Activated naive CD4-positive, alpha-beta T cell treated with anti-CD3 and anti-CD28 coated beads, Interleukin-2, amount 10 ng/mL, durations not matched to agents 7 days and 5 days (primary cell): ENCODE data around the gene TRIM39.

ENCODE experiments used
- CTCF ChIA-PET: fragments of 350-600 bp; sonication (Branson Sonifier 250); formaldehyde crosslinking; loops from one replicate; lab custom pipeline; 2021; ENCODE audit warnings: antibody characterized with exemption; lab: Charles Lee
- DNase-seq: peaks from one replicate; pipeline ENCODE4 v3.0.0-alpha.2; 2020
- H3K27ac Mint-ChIP-seq: one replicate; pipeline ENCODE4 v1.8.0; 2021; ENCODE audit warnings: mild to moderate bottlenecking, moderate library complexity, mixed read lengths
- H3K27me3 Mint-ChIP-seq: one replicate; pipeline ENCODE4 v1.8.0; 2021; ENCODE audit warnings: mild to moderate bottlenecking, mixed read lengths
- H3K36me3 Mint-ChIP-seq: one replicate; pipeline ENCODE4 v1.8.0; 2021; ENCODE audit warnings: mixed read lengths
- H3K4me1 Mint-ChIP-seq: one replicate; pipeline ENCODE4 v1.8.0; 2021; ENCODE audit warnings: mixed read lengths
- H3K4me3 Mint-ChIP-seq: one replicate; pipeline ENCODE4 v1.8.0; 2021; ENCODE audit warnings: mild to moderate bottlenecking, moderate library complexity, mixed read lengths
- H3K9me3 Mint-ChIP-seq: one replicate; pipeline ENCODE4 v1.8.0; 2021; ENCODE audit warnings: mixed read lengths

Gene TRIM39

DNA sequence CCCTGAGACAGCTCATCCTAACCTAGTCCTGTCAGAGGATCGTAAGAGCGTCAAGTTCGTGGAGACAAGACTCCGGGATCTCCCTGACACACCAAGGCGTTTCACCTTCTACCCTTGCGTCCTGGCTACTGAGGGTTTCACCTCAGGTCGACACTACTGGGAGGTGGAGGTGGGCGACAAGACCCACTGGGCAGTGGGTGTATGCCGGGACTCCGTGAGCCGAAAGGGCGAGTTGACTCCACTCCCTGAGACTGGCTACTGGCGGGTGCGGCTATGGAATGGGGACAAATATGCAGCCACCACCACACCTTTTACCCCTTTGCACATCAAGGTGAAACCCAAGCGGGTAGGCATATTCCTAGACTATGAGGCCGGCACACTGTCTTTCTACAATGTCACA lies 15.0 kb downstream of the TRIM39 start:
- H3K27me3 Mint-ChIP-seq: no peaks in the 10 kb centered on the region
- CTCF ChIA-PET: no interaction called here
- H3K4me3 Mint-ChIP-seq: no peak overlapping the region
- H3K9me3 Mint-ChIP-seq: no peaks in the 10 kb centered on the region
- peaks cover 41% of the 10 kb centered on the region for H3K36me3 Mint-ChIP-seq
- H3K4me1 Mint-ChIP-seq: peaks cover 13% of the 10 kb centered on the region
- no peak for DNase-seq
- peak overlapping the region; percentile 33 for H3K27ac Mint-ChIP-seq

DNA sequence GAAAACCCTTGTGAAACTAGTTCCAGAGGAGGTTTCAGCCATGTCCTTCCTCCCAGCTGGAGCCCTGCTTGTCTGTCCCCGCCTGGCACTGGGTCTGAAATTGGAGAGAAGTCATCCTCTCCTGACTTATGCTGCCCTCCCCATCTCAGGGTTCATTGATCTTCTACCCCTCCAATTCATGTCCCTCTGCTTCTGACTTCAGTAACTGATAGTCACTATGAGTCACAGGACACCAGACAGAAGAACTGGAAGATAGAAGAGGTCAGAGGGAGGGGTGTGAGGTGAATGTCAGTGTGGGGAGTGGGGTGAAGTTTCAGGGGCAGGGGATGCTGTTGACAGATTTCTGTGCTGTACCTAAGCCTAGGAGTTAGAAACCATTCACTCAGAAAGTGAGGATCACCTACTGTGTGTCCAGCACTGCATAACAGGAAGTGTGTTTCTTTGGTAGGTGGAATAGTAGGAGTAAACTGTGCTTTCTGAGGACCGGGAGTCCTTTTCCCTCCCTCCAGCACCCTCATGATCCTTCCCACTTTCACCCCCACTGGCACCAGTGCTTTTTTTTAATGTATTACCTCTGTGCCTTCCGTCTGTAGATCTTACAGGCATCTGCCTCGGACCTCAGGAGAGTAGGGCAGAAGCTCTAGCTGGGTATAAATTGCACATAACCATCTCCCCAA lies 17.6 kb downstream of the TRIM39 start:
- DNase-seq: no peak
- Mint-ChIP-seq H3K27ac (no peak overlapping the region), H3K27me3 (no peaks in the 10 kb centered on the region), H3K4me1 (peaks cover 18% of the 10 kb centered on the region), H3K4me3 (peak overlapping the region; percentile 88), H3K36me3 (peaks cover 38% of the 10 kb centered on the region), H3K9me3 (no peaks in the 10 kb centered on the region)
- CTCF ChIA-PET: no interaction called here

- H3K27ac Mint-ChIP-seq: peak within 1 kb of the TSS; percentile 90
- H3K27me3 Mint-ChIP-seq: no peaks in the 10 kb centered on the region
- H3K9me3 Mint-ChIP-seq: no peaks in the 10 kb centered on the region
- CTCF ChIA-PET: no interaction called here
- peak within 1 kb of the TSS; percentile 88 for H3K4me3 Mint-ChIP-seq
- H3K36me3 Mint-ChIP-seq: peaks cover 32% of the 10 kb centered on the region
- peaks cover 18% of the 10 kb centered on the region for H3K4me1 Mint-ChIP-seq
- peak; percentile 92 for DNase-seq
Measured at GRCh38 chr6:30344868-30345671, 18.3 kb downstream of the TRIM39 start, which contains the start of gene RPP21. Gene RPP21 (plus strand): TSS chr6:30345156. CDS start chr6:30345172, 16 bp downstream.

DNA sequence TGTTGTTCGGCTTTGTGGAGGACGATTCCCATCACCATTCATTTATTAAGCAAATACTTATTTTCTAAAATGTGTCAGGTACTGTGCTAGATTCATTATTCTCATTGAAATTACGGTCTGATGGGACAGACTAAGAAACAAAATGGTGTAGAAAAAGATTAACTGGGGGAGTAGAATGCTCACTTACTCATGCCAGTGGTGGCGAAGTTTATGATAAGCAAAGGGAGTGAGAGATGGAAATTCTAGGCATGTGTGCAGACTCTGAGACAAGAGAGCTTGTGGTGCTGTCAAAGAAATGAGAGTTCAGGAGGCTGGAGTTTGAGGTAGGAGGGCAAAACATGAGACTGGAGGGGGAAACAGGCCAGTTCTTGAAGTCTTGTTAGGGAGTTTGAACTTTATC lies 19.1 kb downstream of the TRIM39 start:
- Mint-ChIP-seq H3K9me3 (no peaks in the 10 kb centered on the region), H3K27ac (peak overlapping the region; percentile 76), H3K36me3 (peaks cover 29% of the 10 kb centered on the region), H3K4me1 (peaks cover 24% of the 10 kb centered on the region), H3K27me3 (peaks cover 1% of the 10 kb centered on the region), H3K4me3 (peak overlapping the region; percentile 88)
- DNase-seq: no peak
- CTCF ChIA-PET: no interaction called here

DNA sequence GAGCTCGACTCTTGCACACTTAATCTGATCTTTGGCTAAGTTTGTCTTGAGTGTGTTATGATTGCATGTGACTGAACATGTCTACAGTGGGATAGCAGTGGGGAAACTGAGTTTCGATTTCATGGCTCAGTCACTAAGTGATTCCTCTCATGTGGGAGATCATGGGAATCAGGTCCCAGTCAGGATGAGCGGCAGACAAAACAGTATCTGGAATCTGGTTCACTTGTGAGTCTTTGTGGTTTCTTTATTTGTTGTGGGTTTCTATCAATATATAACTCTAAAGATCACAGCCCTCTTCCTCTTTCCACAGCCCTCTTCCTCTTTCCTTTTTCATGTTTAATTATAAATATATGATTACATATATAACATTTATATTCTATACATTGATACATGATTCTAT lies 22.2 kb downstream of the TRIM39 start:
- no peak overlapping the region for H3K27ac Mint-ChIP-seq
- no peak for DNase-seq
- H3K4me1 Mint-ChIP-seq: peaks cover 26% of the 10 kb centered on the region
- CTCF ChIA-PET: no interaction called here
- no peak overlapping the region for H3K4me3 Mint-ChIP-seq
- peaks cover 16% of the 10 kb centered on the region for H3K36me3 Mint-ChIP-seq
- H3K9me3 Mint-ChIP-seq: no peaks in the 10 kb centered on the region
- H3K27me3 Mint-ChIP-seq: peaks cover 29% of the 10 kb centered on the region

DNA sequence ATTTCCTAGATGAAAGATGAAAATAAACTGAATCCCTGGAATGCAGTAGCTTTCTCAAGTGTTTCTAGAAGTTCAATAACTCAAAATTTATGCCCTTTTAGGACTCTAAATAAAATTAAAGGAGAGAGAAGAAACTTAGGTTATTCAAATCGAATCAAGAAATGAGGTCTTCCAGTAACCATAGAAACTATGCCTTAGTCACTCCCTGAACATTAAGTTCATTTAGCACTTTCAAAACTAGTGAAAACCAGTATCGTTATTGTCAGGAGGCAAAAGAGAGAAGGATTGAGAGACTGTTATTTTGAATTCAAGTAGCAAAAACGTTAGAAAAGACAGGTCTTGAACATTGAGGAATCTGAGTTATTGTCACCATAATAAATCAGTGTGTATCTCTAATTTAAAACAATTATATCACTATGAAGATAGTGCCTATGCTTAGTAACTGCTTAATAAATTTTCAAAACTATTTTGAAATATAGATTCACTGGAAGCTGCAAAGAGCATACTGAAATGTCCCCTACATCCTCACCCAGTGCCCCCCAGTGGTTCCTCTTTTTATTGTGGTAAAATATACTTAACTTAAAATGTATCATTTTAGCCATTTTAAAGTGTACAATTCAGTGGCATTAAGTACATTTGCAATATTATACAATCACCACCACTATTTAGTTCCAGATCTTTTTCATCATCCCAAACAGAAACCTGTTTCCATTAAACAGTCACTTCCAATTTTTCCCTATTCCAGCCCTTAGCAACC lies 22.9 kb downstream of the TRIM39 start:
- CTCF ChIA-PET: no interaction called here
- peaks cover 16% of the 10 kb centered on the region for H3K36me3 Mint-ChIP-seq

GRCh38 chr6:30350524-30350923 lies 23.8 kb downstream of the TRIM39 start:
- H3K27ac Mint-ChIP-seq: no peak overlapping the region
- H3K4me1 Mint-ChIP-seq: peaks cover 22% of the 10 kb centered on the region
- DNase-seq: no peak
- no peak overlapping the region for H3K4me3 Mint-ChIP-seq
- CTCF ChIA-PET: interaction anchor here (1.0 to 1.2 kb wide), 2 partner anchors 131 to 247 kb away, joined by 4 read pairs; no protein-coding TSS in a partner anchor
- H3K36me3 Mint-ChIP-seq: peaks cover 16% of the 10 kb centered on the region
- no peaks in the 10 kb centered on the region for H3K9me3 Mint-ChIP-seq
- H3K27me3 Mint-ChIP-seq: peaks cover 39% of the 10 kb centered on the region

More for the DNA sequence above, 22.9 kb downstream of the TRIM39 start:
- DNase-seq: no peak
- H3K27ac Mint-ChIP-seq: no peak overlapping the region
- peaks cover 25% of the 10 kb centered on the region for H3K4me1 Mint-ChIP-seq
- peaks cover 33% of the 10 kb centered on the region for H3K27me3 Mint-ChIP-seq
- no peak overlapping the region for H3K4me3 Mint-ChIP-seq
- no peaks in the 10 kb centered on the region for H3K9me3 Mint-ChIP-seq

GRCh38 chr6:30352550-30352949 lies 25.8 kb downstream of the TRIM39 start:
- Mint-ChIP-seq H3K27ac (no peak overlapping the region), H3K4me1 (peaks cover 14% of the 10 kb centered on the region), H3K36me3 (peaks cover 1% of the 10 kb centered on the region), H3K4me3 (no peak overlapping the region), H3K9me3 (no peaks in the 10 kb centered on the region), H3K27me3 (peaks cover 46% of the 10 kb centered on the region)
- no peak for DNase-seq
- CTCF ChIA-PET: interaction anchor here (0.9 to 1.5 kb wide), 3 partner anchors 45 to 133 kb away, joined by 3 to 7 read pairs (median 6); no protein-coding TSS in a partner anchor

- H3K4me3 Mint-ChIP-seq: no peak overlapping the region
- CTCF ChIA-PET: no interaction called here
- peaks cover 16% of the 10 kb centered on the region for H3K4me1 Mint-ChIP-seq
- peaks cover 70% of the 10 kb centered on the region for H3K27me3 Mint-ChIP-seq
- no peak for DNase-seq
- H3K9me3 Mint-ChIP-seq: no peaks in the 10 kb centered on the region
- no peak overlapping the region for H3K27ac Mint-ChIP-seq
- H3K36me3 Mint-ChIP-seq: no peaks in the 10 kb centered on the region
Measured at GRCh38 chr6:30355281-30355680, 28.6 kb downstream of the TRIM39 start.

GRCh38 chr6:30356536-30356935 lies 29.8 kb downstream of the TRIM39 start:
- Mint-ChIP-seq H3K36me3 (no peaks in the 10 kb centered on the region), H3K9me3 (no peaks in the 10 kb centered on the region), H3K4me1 (peaks cover 8% of the 10 kb centered on the region), H3K4me3 (no peak overlapping the region), H3K27ac (no peak overlapping the region), H3K27me3 (peaks cover 72% of the 10 kb centered on the region)
- CTCF ChIA-PET: interaction anchor here (0.9 to 1.4 kb wide), 5 partner anchors 12 to 145 kb away, joined by 3 to 4 read pairs (median 3); no protein-coding TSS in a partner anchor
- no peak for DNase-seq

DNA sequence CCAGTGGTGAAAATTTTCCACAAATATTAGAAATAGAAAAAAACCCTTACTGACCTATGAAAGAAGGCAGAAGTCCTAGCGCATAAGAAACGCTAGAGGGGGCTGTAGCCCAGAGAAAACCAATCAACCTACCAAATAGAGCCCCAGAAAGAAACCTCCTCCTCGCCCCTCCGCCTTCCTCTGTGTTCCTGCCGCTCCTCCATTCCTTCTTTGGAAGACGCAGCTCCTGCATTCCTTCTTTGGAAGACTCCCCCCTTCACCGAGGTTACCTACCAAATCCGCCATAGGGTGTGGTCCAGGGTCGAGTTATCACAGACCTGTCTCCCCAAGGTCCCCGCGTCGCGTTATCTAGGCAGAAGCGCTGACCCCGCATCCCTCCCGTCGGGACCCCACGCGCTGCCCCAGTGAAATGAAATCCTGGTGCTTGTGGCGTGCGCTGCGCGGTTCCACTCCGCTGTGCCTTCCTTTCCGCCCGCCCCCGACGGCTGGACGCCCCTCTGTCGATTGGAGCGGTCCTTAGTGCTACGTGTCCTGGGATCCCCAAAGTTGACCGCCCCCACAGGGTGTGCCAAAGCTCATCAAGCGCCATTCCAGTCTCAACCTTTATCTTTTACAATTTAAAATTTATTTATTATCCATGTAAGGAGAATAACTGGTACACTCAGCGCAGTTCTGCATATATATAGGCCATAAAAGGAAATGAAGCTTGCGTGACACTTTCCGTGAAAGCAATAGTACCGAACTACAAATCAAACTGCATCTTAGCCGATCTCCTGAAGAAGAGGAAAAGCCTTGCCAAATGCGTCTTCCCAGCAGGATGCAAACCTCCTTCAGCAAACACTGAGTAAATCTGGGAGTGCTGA lies 31.2 kb downstream of the TRIM39 start:
- Mint-ChIP-seq H3K4me3 (peak overlapping the region; percentile 72), H3K27me3 (peaks cover 69% of the 10 kb centered on the region), H3K4me1 (peaks cover 8% of the 10 kb centered on the region), H3K36me3 (no peaks in the 10 kb centered on the region), H3K27ac (no peak overlapping the region), H3K9me3 (no peaks in the 10 kb centered on the region)
- peak; percentile 71 for DNase-seq
- CTCF ChIA-PET: interaction anchor here (0.8 to 2.6 kb wide), 9 partner anchors 11 to 254 kb away, joined by 3 to 17 read pairs (median 3); partner anchors contain the start of gene TRIM39

DNA sequence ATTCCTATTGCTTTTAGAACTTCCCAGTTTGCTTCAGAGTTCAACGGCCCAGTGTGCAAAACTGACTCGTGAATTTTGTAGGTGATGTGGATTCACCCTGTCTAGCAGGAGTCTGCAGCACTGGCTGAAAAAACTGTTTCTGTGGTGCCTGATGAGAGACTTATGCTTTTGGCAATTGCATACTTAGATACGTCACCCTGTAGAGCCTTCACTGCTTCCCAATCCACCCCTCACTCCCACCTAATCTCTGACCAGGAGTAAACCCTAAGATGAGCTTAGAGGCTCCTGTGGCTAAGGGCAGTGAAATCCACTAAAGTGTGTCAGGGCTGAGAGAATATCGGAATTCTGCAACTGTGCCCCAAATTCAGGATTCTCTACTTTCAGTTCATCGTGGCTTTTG lies 32.5 kb downstream of the TRIM39 start:
- no peak overlapping the region for H3K27ac Mint-ChIP-seq
- peaks cover 67% of the 10 kb centered on the region for H3K27me3 Mint-ChIP-seq
- CTCF ChIA-PET: interaction anchor here (0.6 to 2.6 kb wide), 7 partner anchors 33 to 255 kb away, joined by 3 to 17 read pairs (median 4); partner anchors contain the start of gene TRIM39
- no peaks in the 10 kb centered on the region for H3K36me3 Mint-ChIP-seq
- no peak for DNase-seq
- H3K4me1 Mint-ChIP-seq: peaks cover 8% of the 10 kb centered on the region
- no peak overlapping the region for H3K4me3 Mint-ChIP-seq
- no peaks in the 10 kb centered on the region for H3K9me3 Mint-ChIP-seq

DNA sequence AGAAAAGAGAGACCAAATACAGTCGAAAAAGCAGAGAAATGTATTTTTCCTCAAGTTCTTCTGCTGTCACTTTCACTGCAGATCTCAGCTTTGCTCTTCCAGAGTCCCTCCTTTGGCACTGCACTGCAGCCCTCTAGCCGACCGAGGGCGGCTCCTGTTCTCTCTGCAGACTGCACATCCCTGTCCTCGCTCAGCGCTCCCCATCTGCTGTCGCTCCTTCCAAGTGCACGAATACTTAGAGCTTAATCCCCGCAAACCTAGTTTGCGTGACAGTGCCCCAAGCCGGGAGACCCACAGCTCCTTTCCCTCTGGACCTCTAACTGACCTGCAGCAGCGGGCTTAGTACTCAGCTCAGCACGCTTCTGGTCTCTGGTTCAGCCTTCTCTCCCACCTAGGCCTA lies 33.4 kb downstream of the TRIM39 start:
- Mint-ChIP-seq H3K4me3 (no peak overlapping the region), H3K27ac (no peak overlapping the region), H3K4me1 (peaks cover 8% of the 10 kb centered on the region), H3K36me3 (no peaks in the 10 kb centered on the region), H3K27me3 (peaks cover 71% of the 10 kb centered on the region), H3K9me3 (no peaks in the 10 kb centered on the region)
- no peak for DNase-seq
- CTCF ChIA-PET: no interaction called here
